Endothelial cell of umbilical vein (primary cell): ENCODE data around the gene B4GALT5.

ENCODE experiments used
- CTCF ChIP-seq, 2 donors: IDR thresholded peaks; 1 replicate in 1 of 2; 2 replicates in 1 of 2; pipeline ENCODE4 v1.5.1; 2011; ENCODE audit warnings: low read length in 2 of 2, mild to moderate bottlenecking in 2 of 2, moderate library complexity in 2 of 2, control low read depth in 1 of 2, inconsistent platforms in 1 of 2, low read depth in 1 of 2; ENCODE audit not compliant: insufficient read depth in 1 of 2; ENCODE audit errors: extremely low read depth in 1 of 2
- MAX ChIP-seq: IDR thresholded peaks from 2 replicates; pipeline ENCODE4 v1.6.1; 2011; ENCODE audit not compliant: insufficient read depth, insufficient read length
- POLR2A ChIP-seq: IDR thresholded peaks from 2 replicates; pipeline ENCODE4 v1.6.1; 2012; ENCODE audit warnings: low read depth, mild to moderate bottlenecking, control low read depth, low read length
- POLR2AphosphoS5 ChIP-seq: IDR thresholded peaks from 2 replicates; pipeline ENCODE4 v1.6.1; 2012; ENCODE audit warnings: low read depth, mild to moderate bottlenecking, control low read depth, low read length, moderate library complexity; ENCODE audit not compliant: insufficient read depth

- no peak for TF ChIP-seq CTCF (IDR thresholded peaks at IDR 0.05; ENCODE audit: extremely low read depth in 1 of 2, insufficient read depth in 1 of 2, low read depth in 1 of 2, low read length in 2 of 2)
- no peak for TF ChIP-seq POLR2AphosphoS5
- no peak for TF ChIP-seq POLR2A
- TF ChIP-seq MAX = no peak
Measured at GRCh38 chr20:49630396-49630951, 83.2 kb downstream of the B4GALT5 start.
